Left forelimb (tissue), 1 donor: ENCODE data around the gene PRSS1.
A peak's percentile ranks its signal among the peaks of the same experiment; 100 is the strongest.
"Not testable (repeated sequence)": the region's sequence is repeated elsewhere in the genome, so short reads cannot be mapped to it uniquely, and the experiment has no call there.

ENCODE experiments used
- DNase-seq: peaks from one replicate; pipeline ENCODE4 v3.0.0-alpha.2; 2018; ENCODE audit warnings: low spot score

The PRSS1 gene

DNA sequence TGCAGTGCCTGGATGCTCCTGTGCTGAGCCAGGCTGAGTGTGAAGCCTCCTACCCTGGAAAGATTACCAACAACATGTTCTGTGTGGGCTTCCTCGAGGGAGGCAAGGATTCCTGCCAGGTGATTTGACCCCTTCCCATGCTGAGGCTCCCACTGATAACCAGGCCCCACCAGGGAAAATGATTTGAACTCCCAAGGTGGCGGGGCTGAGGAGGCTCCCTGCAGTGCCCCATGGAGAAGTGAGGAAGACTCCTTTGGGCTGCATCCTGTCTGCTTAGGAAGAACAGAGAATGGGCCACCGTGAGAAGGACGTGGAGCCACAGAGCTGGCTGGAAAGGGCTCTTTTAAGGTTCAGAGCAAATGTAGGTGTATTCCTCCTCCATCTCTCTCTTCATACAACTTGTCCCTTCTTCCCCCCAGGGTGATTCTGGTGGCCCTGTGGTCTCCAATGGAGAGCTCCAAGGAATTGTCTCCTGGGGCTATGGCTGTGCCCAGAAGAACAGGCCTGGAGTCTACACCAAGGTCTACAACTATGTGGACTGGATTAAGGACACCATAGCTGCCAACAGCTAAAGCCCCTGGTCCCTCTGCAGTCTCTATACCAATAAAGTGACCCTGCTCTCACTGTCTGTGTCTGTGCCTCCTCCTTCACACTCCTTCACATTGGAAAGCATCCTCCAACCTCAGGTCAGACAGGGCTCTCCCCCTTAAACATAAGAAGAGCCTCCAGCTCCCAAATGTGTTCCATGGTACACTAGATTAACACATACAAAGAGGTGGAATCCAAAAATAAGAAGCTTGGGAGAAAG, 24.9 kb downstream of the PRSS1 start:
- DNase-seq, result no peak

- DNase-seq, result no peak
Observed at GRCh38 chr7:142774826-142775225, 25.6 kb downstream of the PRSS1 start.

DNA sequence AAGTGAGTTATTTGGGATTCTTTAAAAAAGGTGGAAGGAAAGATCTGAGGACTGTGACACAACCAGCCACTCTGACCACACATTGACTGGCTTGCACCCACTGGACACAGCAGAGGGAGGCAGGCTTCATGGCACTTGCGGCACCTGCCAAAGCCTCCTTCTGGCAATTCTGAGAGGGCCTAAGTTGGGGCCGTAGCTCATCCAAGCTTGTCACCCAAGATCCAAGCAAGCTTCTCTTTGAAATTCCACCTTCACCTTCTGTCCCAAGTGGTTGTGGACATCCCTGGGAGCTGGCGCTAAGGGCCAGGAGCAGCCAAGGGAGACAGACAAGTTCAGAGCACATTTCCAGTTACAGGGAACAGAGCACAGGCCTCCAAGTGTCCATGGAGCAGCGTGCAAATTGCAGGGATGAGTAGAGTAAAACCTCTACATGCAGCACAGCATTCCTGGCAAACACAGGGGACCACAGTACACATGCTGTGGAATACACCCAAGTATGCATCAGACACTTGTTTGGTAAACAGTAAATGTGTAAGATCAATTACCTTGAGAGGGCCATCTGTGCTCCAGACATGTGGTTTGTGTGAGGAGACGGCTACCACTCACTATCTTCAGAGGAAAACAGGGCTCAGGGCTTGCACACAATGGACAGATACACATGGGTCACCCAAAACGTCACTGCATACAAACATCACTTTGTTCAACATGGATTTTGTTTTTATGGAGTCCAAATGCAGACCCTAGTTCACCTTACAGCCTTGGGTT, 26.3 kb downstream of the PRSS1 start:
- not testable (repeated sequence) for DNase-seq

GRCh38 chr7:142776206-142776844, 27.1 kb downstream of the PRSS1 start:
- DNase-seq, result no peak

GRCh38 chr7:142776845-142777225, 27.6 kb downstream of the PRSS1 start:
- DNase-seq, result not testable (repeated sequence)

DNA sequence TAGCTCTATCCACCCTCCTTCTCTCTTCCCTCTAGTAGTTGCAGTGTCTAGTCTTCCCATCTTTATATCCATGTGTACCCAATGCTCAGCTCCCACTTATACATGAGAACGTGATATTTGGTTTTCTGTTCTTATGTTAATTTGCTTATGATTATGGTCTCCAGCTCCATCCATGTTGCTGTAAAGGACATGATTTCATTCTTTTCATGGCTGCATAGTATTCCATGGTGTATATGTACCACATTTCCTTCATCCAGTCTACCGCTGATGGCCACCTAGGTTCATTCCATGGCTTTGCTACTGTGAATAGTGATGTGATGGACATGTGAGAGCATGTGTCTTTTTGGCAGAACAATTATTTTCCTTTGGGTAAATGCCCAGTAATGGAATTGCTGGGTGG, 28.0 kb downstream of the PRSS1 start:
- no peak for DNase-seq

DNA sequence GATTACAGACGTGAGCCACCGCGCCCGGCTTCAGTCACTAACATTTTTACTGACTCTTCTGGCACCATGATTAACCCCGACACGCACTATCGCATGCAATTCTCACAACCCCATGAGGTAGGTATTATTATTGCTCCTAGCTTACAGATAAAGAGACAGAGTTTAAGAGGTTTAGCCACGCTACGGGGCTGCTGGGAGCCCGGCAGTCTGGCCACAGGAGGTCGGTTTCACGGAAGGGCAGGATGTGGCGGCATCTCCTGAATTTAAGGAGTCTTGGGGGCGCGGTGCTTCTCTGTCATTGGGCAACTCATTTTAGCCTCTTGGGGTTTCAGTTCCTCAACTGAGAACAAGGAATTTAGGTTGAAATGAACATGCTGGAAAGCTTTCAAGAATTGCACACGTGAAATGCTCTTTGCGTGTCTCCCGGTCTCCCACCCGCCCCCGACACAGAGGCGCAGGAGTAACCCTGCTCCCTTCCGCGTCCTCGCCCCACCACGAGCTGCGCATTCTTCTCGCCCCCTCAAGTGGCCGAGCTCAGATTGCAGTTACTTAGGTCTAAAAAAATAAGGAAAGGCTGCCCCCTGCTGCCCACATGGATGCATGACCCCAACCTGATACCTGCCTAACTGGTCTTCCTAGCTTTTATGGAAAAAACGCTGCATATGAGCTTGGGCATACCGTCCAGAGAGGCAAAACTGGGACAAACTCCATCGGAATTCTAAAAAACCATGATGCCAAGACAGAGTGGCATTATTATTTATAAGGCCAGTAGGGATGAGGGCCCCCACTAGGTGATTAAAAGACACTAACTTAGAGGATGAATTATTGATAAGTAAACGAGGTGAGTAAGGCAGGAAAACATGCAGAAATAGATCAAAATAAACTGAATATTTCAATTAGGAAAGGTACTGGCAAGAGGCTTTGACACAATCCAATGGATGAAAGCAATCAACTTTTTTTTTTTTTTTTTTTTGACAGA, 33.9 kb downstream of the PRSS1 start:
- peak; percentile 84 for DNase-seq

DNA sequence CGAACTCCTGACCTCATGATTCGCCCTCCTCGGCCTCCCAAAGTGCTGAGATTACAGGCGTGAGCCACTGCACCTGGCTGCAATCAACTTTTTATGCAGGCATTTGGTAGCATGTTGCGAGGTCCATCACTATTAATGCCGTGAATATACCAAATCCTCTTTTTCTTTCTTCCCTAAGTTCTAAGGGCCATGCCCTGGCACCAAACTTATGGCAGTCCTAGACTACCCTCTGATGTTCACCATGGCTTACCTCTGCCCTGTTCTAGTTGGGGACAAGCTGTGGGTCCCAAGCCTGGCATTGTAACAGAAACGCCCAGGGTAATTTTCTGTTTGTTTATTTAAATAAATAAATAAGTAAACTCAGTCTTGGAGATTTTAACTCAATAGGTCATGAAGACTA, 34.8 kb downstream of the PRSS1 start:
- DNase-seq, result no peak

GRCh38 chr7:142784716-142785115, 35.4 kb downstream of the PRSS1 start:
- DNase-seq, result no peak

DNA sequence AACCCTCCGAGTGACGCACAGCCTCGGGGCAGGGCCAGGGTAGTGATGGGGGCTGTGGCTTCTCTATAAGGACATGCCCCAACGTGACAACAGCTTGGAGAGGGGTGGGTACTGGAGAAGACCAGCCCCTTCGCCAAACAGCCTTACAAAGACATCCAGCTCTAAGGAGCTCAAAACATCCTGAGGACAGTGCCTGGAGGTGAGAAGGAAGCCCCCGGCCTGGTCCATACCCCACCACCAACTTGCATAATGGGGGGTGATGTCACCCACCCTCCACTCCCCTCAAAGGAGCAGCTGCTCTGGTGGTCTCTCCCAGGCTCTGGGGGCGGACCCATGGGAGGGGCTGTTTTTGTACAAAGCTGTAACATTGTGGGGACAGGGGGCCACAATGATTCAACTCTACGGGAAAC, 36.6 kb downstream of the PRSS1 start:
- DNase-seq, result no peak

DNA sequence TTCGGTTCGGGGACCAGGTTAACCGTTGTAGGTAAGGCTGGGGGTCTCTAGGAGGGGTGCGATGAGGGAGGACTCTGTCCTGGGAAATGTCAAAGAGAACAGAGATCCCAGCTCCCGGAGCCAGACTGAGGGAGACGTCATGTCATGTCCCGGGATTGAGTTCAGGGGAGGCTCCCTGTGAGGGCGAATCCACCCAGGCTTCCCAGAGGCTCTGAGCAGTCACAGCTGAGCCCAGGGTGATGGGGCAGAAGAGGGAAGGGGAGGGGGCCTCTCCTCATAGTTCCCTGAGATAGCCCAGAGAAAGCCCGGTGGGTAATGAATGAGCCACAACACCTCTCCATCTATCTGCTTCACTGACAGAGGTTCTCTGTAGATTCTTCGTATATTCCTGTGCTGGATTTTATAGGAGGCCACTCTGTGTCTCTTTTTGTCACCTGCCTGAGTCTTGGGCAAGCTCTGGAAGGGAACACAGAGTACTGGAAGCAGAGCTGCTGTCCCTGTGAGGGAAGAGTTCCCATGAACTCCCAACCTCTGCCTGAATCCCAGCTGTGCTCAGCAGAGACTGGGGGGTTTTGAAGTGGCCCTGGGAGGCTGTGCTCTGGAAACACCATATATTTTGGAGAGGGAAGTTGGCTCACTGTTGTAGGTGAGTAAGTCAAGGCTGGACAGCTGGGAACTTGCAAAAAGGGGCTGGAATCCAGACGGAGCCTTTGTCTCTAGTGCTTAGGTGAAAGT, 37.9 kb downstream of the PRSS1 start:
- no peak for DNase-seq

- DNase-seq, result no peak
Observed at GRCh38 chr7:142787783-142788182, 38.5 kb downstream of the PRSS1 start.

DNA sequence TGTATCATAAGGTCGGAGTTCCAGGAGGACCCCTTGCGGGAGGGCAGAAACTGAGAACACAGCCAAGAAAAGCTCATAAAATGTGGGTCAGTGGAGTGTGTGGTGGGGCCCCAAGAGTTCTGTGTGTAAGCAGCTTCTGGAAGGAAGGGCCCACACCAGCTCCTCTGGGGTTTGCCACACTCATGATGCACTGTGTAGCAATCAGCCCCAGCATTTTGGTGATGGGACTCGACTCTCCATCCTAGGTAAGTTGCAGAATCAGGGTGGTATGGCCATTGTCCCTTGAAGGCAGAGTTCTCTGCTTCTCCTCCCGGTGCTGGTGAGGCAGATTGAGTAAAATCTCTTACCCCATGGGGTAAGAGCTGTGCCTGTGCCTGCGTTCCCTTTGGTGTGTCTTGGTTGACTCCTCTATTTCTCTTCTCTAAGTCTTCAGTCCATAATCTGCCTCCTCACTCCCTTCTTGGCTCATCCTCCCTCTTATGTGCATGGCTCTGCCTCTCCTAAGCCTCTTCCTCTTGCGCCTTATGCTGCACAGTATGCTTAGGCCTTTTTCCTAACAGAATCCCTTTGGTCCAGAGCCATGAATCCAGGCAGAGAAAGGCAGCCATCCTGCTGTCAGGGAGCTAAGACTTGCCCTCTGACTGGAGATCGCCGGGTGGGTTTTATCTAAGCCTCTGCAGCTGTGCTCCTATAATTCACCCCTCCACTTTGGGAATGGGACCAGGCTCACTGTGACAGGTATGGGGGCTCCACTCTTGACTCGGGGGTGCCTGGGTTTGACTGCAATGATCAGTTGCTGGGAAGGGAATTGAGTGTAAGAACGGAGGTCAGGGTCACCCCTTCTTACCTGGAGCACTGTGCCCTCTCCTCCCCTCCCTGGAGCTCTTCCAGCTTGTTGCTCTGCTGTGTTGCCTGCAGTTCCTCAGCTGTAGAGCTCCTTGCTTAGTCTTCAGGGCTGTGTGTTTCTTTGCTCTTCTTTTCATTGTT, 39.3 kb downstream of the PRSS1 start:
- no peak for DNase-seq

- DNase-seq, result no peak
Observed at GRCh38 chr7:142789441-142789840, 40.2 kb downstream of the PRSS1 start.

- no peak for DNase-seq
Observed at GRCh38 chr7:142790056-142790455, 40.8 kb downstream of the PRSS1 start.

DNA sequence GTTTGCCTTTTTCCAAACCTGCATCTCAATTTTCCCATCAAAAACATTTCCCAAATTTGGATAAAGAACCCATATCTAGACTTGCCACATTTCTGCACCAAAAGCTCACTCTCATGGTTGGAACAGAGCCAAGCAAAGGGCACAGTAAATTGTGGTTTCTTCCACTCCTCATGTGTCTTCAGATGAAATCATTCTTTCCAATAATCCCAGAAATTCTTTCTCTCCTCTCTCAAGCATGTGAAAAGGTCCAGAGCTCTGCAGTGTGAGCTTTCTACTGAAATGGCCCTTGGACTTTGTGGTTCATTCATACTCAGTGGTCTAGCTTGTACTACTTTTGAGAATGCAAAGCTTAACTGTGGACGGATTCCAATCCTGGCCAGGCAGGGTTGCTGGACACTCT, 41.3 kb downstream of the PRSS1 start:
- no peak for DNase-seq

GRCh38 chr7:142791502-142791901, 42.2 kb downstream of the PRSS1 start:
- no peak for DNase-seq

- no peak for DNase-seq
Observed at GRCh38 chr7:142792129-142792528, 42.9 kb downstream of the PRSS1 start.

- DNase-seq, result no peak
Observed at GRCh38 chr7:142792593-142792992, 43.3 kb downstream of the PRSS1 start.

GRCh38 chr7:142793156-142793555, 43.9 kb downstream of the PRSS1 start:
- no peak for DNase-seq
